Fibroblast of upper back skin (primary cell): Measurements from ENCODE around the gene MFSD6L.

ENCODE experiments used
- DNase-seq: peaks from one replicate; pipeline ENCODE4 v3.0.0-alpha.2; 2013

Gene MFSD6L

DNA sequence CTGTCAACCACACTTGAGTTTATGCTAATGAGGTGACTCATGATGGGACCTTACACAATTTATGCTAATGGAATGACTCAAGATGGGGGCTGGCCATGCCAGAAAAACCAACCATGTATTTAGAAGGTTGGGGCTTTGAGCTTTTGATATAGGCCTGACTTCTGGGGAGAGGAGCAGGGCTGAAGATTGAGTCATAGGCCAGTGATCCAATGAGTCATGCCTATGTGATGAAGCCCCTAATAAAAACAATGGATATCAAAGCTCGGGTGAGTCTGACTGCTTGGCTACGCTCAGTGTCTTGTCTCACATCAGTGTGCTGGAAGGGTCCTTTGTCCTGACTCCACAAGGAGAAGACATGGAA lies 7.3 kb downstream of the MFSD6L start:
- peak; percentile 80 for DNase-seq

DNA sequence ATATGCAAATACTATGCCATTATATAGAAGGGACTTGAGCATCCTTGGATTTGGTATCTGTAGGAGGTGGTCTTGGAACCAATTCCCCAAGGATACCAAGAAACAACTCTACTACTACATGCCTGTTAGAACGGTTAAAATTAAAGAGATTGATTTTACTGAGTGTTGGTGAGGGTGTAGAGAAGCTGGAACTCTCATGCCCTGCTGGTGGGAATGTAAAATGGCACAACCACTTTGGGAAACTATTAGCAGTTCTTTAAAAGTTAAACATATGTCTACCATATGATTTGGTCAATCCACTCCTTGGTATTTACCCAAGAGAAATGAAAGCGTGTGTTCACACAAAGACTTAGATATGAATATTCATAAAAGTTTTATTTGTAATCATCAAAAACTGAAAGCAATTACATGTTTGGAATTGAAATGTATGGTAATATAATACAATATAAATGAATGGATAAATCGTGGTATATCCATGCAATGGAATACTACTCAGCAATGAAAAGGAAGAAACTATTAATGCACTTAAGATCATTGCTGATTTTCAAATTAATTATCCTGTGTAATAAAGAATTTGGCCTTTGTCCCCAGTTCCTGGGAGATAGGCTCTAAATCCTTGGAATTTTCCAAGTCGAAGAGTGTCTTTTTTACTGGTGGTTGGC lies 7.8 kb downstream of the MFSD6L start:
- DNase-seq, result no peak

DNA sequence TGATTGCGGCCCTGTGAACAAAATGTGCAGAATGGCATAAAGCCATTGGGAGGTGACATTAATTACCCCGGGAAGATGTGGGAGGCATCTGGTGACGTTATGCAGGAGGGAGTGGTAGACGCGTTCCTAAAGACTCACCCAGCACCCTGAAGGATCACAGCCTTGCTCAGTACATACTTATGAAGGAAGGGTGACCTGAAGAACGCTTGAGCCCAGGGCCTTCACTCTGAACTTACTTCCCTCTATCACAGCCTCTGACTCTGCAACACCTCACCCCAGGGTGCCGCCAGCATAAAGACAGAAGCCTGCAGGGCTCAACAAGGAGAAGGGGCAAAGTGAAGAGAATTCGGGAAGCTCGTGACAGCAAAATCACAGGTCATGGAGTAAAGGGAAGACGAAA lies 9.4 kb downstream of the MFSD6L start:
- DNase-seq, result no peak

DNA sequence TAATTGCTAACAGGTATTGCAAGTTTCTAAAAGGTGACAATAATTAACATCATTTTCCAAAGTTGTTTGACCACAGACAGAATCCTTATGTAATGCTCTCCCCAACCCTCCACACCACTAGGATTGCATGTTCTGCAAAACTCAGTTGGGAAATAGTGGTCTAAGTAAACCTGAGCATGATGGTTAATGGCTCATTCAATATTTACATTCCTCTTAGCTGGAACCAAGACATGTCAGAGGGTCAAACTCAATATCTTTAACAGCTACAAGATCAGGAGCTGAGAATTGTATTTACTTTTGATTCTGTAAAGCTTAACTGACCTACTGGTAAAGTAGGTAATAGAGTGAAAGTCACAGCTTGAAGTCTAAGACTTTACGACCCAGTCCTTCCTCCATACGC lies 10.2 kb downstream of the MFSD6L start:
- DNase-seq, result no peak

DNA sequence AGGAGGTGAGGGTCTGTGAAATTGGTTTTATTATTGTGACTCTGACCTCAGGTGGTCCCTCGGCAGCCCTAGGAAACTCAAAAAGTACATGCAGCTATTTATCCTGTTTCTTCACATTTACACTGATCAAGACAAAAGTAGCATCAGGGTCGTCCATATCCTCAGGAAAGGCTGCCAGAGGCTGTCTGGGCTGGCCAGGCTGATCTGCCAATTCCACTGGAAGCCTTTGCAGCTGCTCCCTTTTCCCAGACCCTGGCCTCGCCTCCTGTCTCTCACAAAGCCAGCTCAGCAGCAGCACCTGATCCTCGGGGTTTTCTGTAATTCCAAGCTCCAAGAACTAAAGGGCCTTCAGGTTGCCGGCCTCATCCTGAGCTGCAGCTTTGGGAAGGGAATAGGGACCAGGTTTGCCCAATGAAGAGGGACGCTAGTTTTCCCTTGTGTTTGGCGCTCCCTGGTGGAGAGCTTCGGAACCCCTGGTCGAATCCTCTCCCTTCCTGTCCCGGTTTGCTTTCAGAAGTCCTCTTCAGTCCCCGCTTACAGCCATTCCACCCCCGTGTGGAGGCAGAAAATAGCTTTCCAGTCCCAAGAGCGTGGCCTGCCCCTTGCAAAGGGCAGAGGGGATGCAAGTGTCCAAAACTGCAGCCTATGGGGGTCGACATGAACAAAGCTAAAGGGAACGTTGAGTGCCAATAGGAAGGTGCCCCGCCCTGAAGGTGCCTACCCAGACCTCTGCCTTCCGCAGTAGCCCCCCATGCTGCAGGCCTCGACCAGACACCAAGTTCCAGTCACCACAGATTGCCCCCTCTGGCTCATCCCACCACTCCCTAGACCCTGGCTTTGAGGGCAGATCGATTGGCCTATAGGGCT lies 13.4 kb downstream of the MFSD6L start:
- DNase-seq, result peak; percentile 68

DNA sequence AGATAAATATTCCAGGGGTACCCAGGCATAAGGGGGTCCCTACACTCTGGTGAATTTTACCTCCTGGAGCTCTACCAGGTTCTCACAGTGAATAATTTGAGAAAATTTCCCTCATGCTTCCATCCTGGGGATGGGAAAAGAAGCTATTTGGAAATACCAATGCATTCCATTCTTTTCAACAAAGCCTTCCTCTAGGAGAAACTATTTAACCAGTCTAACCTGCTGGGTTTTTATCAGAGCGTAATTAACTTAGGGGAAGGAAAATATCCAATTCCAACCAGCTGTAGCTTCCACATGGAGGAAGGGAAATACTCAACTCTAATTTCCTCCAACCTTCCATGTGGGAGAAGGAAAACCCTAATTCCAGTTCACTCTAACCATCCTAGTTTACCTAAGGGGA lies 17.0 kb downstream of the MFSD6L start:
- no peak for DNase-seq

DNA sequence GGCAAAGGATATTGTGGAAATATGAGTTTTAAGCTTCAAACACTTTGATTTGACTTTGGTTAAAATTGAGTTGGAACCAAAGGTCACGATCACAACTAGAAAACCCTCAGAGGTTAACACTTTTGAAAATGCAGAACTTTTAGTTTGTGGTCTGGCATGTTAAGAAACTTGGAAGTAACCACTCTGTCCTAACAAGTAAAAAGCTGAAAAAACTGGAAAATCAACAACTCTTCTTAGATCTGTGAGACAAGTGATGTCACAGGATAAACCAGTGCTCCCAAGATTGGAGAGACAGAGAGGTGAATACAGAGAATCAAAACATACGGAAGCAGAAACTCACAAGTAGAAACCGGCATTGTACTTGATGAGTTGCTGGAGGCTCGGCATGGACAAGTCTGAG lies 17.4 kb downstream of the MFSD6L start:
- DNase-seq, result no peak

DNA sequence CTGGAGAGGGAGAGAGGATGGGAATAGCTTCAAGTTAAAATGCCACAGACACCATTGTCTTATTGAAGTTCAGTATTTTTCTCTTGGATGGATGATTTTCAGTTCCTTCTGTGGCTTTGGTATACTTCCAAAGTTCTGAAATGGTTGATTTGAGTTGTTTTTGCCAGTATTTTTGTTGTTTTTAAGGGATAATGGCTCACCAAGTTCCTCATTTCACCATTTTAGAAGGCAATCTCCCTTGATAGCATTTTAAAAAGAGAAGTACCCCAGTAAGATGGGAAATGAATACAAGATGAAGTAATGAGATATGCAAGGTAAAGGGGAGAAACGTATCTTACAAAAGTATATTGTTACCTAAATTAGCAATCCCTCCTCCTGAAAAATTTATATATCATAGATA lies 22.3 kb downstream of the MFSD6L start:
- DNase-seq, result no peak

DNA sequence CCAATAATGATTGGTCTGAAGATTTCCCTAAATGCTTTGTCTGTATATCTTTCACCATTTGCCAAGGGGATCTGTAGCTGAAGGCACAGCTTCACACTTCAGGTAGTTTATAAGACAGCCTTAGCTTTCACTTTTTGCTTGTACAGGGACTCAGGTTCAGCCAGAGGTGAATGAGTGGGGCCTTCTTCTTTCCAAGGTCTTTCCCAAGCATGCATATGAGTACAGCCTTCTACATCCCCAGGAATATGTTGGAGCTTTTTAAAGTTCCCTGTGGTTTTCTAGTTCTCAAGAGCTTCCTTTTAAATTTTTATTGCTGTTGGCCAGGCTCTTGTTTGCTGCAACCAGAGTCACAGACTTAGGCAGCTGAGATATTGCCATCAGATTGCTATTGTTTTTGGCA lies 22.9 kb downstream of the MFSD6L start:
- no peak for DNase-seq

DNA sequence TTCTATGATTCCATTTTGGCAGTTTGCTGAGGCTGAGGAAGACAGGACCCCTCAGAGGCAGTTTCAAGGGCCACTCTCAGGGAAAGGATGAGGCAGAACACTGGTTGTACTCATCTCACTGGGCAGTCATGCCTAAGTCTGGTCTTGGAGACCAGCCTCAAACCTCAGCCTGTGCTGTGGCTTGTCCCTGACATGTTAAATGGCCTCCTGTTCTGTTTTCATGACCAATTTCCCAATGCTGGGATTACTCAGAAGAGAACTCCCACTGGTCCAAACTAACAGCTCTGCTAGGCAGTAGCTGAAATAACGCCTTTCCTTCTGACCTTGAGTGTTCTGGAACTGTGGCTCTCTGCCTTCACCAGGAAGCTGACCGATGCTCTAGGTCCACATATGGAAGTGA lies 32.4 kb downstream of the MFSD6L start:
- no peak for DNase-seq

DNA sequence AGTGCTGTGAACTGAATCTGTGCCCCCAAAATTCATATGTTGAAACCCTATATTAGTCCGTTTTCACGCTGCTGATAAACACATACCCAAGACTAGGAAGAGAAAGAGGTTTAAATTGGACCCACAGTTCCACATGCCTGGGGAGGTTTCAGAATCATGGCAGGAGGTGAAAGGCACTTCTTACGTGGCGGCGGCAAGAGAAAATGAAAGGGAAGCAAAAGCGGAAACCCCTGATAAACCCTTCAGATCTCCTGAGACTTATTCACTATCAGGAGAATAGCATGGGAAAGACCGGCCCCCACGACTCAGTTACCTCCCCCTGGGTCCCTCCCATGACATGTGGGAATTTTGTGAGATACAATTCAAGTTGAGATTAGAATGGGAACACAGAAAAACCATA lies 37.2 kb downstream of the MFSD6L start:
- no peak for DNase-seq

DNA sequence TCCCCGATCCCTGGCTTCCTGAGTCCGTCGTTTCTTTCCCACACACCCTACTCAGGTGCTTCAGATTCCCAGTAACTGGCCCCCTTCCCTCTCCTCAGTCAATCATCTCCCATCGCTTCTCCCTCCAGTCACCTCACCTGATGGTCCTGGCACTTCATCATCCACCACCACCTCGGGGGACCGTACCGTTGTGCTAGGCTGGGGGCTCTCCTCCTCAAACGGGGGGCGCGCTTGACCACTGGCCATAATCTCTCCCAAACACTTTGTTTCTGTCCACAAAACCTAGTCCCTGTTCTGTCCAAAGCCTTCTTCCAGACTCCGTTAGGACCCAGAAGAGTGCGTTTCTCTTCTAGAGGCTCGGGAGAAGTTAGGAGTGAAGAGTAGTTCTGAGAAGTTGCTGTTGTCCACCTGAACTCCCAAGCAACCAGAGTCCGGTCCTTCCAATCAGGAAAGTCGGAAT lies 41.0 kb downstream of the MFSD6L start, which contains the start of gene SPDYE4:
SPDYE4 (minus strand) TSS at position 410 of the 460 bp plus-strand sequence; CDS start at position 246, 164 bp downstream.
- no peak for DNase-seq

DNA sequence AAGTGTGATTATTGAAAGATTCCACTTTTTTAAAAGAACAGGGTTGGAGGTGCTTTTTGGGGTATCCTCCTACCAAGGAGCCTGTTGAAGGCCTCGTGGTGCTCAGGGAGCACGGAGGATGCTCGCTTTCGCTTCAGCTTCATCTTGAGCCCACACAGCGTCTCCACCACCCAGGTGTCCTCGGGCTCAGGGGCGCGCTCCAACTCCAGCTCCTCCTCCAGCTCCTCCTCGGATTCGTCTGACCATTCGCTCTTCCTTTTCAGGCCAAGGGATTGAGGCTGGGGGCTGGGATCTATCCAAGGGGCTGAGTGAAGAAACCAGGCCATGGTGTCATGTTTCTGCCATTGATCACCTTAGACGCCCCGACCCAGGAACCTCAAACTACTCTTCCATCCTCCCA lies 42.0 kb downstream of the MFSD6L start:
- no peak for DNase-seq

DNA sequence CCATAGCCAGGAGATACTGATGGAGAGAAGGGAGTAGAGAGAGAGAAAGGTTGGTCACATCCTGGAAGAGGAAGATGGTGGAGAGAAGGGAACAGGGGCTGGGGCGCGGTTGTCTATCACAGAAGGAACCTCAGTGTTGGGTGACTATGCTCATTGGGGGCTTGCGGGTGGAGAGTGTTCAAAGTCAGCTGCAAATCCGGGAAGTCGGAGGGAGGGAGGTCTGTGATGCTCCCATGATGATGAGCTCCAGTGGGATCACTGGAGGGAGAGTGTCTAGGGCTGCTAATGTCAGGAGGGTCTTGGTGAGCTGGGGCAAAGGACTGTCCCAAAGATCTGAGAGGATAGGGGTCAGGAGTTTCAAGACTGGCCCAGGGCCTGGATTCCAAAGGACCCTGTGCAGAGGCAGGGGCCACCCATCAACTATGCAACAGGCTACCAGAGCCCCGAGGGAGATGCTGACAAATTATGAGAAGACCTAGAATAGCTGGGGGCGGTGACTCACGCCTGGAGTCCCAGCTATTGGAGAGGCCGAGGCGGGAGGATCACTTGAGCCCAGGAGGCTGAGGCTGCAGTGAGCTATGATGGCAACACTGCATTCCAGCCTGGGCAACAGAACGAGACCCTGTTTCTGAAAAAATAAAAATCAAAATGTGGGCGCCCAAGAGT lies 43.4 kb downstream of the MFSD6L start:
- DNase-seq, result no peak

DNA sequence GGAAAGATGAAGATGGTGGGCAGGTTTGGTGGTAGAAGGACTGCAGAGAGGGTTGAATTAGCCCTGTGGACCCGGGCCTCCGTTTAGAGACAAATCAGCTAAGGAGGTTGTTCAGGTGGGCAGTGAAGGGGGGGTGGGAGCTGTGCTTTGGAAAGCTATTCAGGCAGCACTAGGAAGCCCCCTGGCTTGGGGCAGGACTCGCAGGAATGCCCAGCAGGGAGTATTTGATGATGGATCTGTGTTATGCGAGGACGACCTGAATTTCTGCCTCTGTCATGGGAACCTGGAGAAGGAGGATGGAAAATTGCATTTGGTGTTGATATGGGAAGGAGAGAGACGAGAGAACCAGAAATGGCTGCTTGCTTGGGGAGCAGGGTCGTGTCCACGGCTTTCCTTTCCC lies 44.3 kb downstream of the MFSD6L start:
- DNase-seq, result no peak

DNA sequence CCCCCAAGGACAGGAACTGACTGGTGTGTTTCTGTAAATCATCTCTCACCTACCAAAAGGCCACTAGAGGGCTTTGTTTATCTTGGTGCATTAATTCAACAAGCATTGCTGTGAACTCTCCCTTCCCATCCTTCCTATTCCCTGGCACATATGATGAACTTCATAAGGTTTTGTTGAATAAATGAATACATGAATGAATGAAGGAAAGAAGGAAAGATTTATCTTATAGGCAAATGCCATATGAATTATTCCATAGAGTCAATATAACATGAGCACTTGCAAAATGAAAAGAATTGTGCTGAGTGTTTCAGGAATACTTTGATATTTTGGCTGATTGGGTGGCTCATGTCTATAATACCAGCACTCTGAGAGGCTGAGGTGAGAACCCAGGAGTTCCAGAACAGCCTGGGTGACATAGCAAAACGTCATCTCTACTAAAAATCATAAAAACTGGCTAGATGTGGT lies 45.2 kb downstream of the MFSD6L start:
- peak; percentile 14 for DNase-seq

DNA sequence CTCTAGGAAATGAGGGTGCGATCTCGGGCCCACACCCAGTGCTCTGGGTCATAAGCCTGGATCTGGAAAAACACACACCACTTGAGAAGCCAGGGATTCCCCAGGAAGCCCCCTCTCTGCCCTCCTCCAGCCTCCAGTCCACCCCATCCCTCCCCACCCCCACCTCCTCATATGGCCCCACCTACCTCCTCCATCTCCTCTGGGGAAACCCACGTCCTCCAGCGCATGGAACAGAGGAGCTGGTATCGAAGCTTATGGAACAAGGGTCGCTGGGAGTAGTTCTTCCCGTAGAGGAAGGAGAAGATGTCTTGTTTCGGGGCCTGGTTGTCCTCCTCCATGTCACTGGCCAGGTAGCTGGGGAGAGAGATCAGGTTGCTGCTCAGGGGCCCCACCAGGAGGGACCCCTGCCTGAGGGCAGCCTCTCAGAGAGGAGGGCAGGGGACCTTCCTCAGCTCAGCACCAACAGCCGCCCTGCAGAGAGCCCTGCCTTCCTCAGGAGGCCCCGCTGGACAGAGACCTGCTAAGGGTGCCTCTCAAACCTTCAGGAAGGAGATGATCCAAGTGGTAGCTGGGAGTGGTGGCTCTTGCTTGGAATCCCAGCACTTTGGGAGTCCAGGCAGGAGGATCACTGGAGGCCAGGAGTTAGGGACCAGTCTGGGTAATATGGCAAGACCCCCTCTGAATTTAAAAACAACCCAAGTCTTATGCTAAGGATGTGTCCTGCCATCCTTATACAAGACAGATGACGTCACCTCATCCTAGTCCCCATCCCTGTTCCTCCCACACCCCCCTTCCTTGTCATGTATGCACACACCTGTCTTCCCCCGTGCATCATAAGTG lies 45.8 kb downstream of the MFSD6L start:
- DNase-seq, result no peak

DNA sequence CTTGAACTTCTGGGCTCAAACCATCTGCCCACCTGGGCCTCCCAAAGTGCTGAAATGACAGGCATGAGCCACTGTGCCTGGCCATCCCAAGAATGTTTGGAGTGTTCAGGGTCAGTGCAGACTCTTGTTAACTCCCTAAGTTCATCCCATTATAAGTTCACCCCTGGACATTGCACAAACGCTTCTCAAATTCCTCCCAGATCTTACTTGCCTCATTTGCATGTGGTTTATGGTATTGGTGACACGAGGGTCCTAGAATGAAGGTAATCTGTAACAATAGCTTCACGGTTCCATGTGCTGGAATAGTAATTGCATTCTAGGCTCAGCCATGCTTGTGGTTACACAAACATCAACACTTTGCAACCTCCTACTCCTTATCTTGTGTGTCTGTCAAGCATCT lies 49.5 kb downstream of the MFSD6L start:
- DNase-seq, result no peak

DNA sequence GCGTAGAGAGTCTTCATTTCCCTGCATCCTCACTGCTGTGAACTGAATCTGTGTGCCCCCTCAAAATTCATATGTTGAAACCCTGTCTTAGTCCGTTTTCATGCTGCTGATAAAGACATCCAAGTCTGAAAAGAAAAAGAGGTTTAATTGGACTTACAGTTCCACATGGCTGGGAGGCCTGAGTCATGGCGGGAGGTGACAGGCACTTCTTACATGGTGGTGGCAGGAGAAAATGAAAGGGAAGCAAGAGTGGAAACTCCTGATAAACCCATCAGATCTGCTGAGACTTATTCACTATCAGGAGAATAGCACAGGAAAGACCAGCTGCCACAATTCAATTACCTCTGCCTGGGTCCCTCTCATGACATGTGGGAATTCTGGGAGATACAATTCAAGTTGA lies 51.4 kb downstream of the MFSD6L start:
- no peak for DNase-seq
